Endothelial cell of umbilical vein (primary cell): Measurements from ENCODE around the gene TMEM120B.

Source experiments
- CTCF ChIP-seq, 2 donors: IDR thresholded peaks; 1 replicate in 1 of 2; 2 replicates in 1 of 2; pipeline ENCODE4 v1.5.1; 2011; ENCODE audit warnings: low read length in 2 of 2, mild to moderate bottlenecking in 2 of 2, moderate library complexity in 2 of 2, control low read depth in 1 of 2, inconsistent platforms in 1 of 2, low read depth in 1 of 2; ENCODE audit not compliant: insufficient read depth in 1 of 2; ENCODE audit errors: extremely low read depth in 1 of 2
- POLR2A ChIP-seq: IDR thresholded peaks from 2 replicates; pipeline ENCODE4 v1.6.1; 2012; ENCODE audit warnings: low read depth, mild to moderate bottlenecking, control low read depth, low read length

- TF ChIP-seq CTCF (IDR thresholded peaks at IDR 0.05; ENCODE audit: extremely low read depth in 1 of 2, insufficient read depth in 1 of 2, low read depth in 1 of 2, low read length in 2 of 2), result no peak
- TF ChIP-seq POLR2A, result no peak
Measured at GRCh38 chr12:121733849-121734248, 21.3 kb downstream of the TMEM120B start.
